Hippocampal formation (tissue), 2 donors: Measurements from ENCODE around the gene CD63.
A peak's percentile ranks its signal among the peaks of the same experiment; 100 is the strongest.
"Not testable (repeated sequence)": the region's sequence is repeated elsewhere in the genome, so short reads cannot be mapped to it uniquely, and the experiment has no call there.

ENCODE experiments used
- DNase-seq, 2 donors: peaks; one replicate each; lab custom pipeline; 2025; lab: John Stamatoyannopoulos, UW

CD63 gene

GRCh38 chr12:55728939-55729818 lies at the start of gene CD63:
CD63 (minus strand) TSS chr12:55729009; CDS start chr12:55728341, 668 bp downstream.
- DNase-seq: peak; percentile 86 to 89

- DNase-seq: no peak
These were observed 49.0 kb upstream of the CD63 start for GRCh38 chr12:55777856-55778255.

- DNase-seq: no peak
These were observed 42.9 kb upstream of the CD63 start for GRCh38 chr12:55771736-55772135.

- DNase-seq: no peak
These were observed 38.3 kb upstream of the CD63 start for GRCh38 chr12:55767156-55767555.

GRCh38 chr12:55765736-55766290 lies 37.0 kb upstream of the CD63 start:
- no peak for DNase-seq

- DNase-seq: no peak
These were observed 33.8 kb upstream of the CD63 start for GRCh38 chr12:55762646-55763045.

GRCh38 chr12:55760663-55761062 lies 31.9 kb upstream of the CD63 start:
- no peak for DNase-seq

- DNase-seq: not testable (repeated sequence)
These were observed 29.8 kb upstream of the CD63 start for GRCh38 chr12:55758575-55758974.

GRCh38 chr12:55757701-55758100 lies 28.9 kb upstream of the CD63 start:
- no peak for DNase-seq

GRCh38 chr12:55755246-55755645 lies 26.4 kb upstream of the CD63 start:
- no peak for DNase-seq

GRCh38 chr12:55748230-55748993 lies 19.6 kb upstream of the CD63 start:
- DNase-seq: no peak

GRCh38 chr12:55746913-55747231 lies 18.1 kb upstream of the CD63 start:
- DNase-seq: no peak

- DNase-seq: no peak
These were observed 17.5 kb upstream of the CD63 start for GRCh38 chr12:55746174-55746912.

- DNase-seq: peak in 1 of 2 donors; percentile 38
These were observed 16.8 kb upstream of the CD63 start for GRCh38 chr12:55745361-55746173.

GRCh38 chr12:55744340-55745030 lies 15.7 kb upstream of the CD63 start:
- DNase-seq: no peak

- no peak for DNase-seq
These were observed 14.9 kb upstream of the CD63 start for GRCh38 chr12:55743406-55744339.

- DNase-seq: peak; percentile 77 to 81
These were observed 14.1 kb upstream of the CD63 start, which contains the start of gene GDF11 for GRCh38 chr12:55742719-55743405. GDF11 (plus strand) TSS chr12:55743122; CDS start chr12:55743317, 195 bp downstream.

- no peak for DNase-seq
These were observed 13.3 kb upstream of the CD63 start for GRCh38 chr12:55741931-55742680.
